HG03039 (cell line): ENCODE data around the gene TAAR9.
"Not testable (repeated sequence)": the region's sequence is repeated elsewhere in the genome, so short reads cannot be mapped to it uniquely, and the experiment has no call there.

Experiments
- ATAC-seq: cut with Tn5 transposase; IDR thresholded peaks from one replicate; pipeline ENCODE4 v1.9.1; 2021; ENCODE audit warnings: mild to moderate bottlenecking, moderate library complexity; ENCODE audit not compliant: unreplicated experiment

TAAR9 gene

GRCh38 chr6:132513831-132514545, 24.1 kb upstream of the TAAR9 start:
- ATAC-seq: no peak

- ATAC-seq: no peak
These were observed 22.7 kb upstream of the TAAR9 start for GRCh38 chr6:132515386-132515785.

- ATAC-seq: no peak
These were observed 17.1 kb upstream of the TAAR9 start for GRCh38 chr6:132520953-132521352.

GRCh38 chr6:132524646-132525045, 13.4 kb upstream of the TAAR9 start:
- ATAC-seq: no peak

GRCh38 chr6:132525866-132526265, 12.2 kb upstream of the TAAR9 start:
- ATAC-seq: no peak

GRCh38 chr6:132526461-132526860, 11.6 kb upstream of the TAAR9 start:
- no peak for ATAC-seq

- no peak for ATAC-seq
These were observed 10.3 kb upstream of the TAAR9 start for GRCh38 chr6:132527791-132528190.

GRCh38 chr6:132530293-132530974, 7.6 kb upstream of the TAAR9 start:
- ATAC-seq: no peak

- ATAC-seq: not testable (repeated sequence)
These were observed 3.5 kb upstream of the TAAR9 start for GRCh38 chr6:132534546-132534945.

- no peak for ATAC-seq
These were observed 932 bp upstream of the TAAR9 start for GRCh38 chr6:132537145-132537544.

GRCh38 chr6:132544826-132545225, 6.7 kb downstream of the TAAR9 start:
- ATAC-seq: no peak

- no peak for ATAC-seq
These were observed 10.8 kb downstream of the TAAR9 start for GRCh38 chr6:132548746-132549463.

- ATAC-seq: no peak
These were observed 13.1 kb downstream of the TAAR9 start for GRCh38 chr6:132551214-132551613.

- ATAC-seq: no peak
These were observed 14.3 kb downstream of the TAAR9 start, which contains the start of gene TAAR8 for GRCh38 chr6:132552372-132552771. TAAR8 (plus strand) TSS chr6:132552672; CDS start chr6:132552693, 21 bp downstream.

GRCh38 chr6:132560087-132560486, 22.0 kb downstream of the TAAR9 start:
- not testable (repeated sequence) for ATAC-seq

GRCh38 chr6:132566404-132566803, 28.3 kb downstream of the TAAR9 start:
- ATAC-seq: no peak

GRCh38 chr6:132567566-132567965, 29.5 kb downstream of the TAAR9 start:
- no peak for ATAC-seq

GRCh38 chr6:132568611-132569010, 30.5 kb downstream of the TAAR9 start:
- no peak for ATAC-seq

GRCh38 chr6:132569170-132569569, 31.1 kb downstream of the TAAR9 start:
- ATAC-seq: no peak

GRCh38 chr6:132570221-132570777, 32.2 kb downstream of the TAAR9 start, which contains the start of gene TAAR6:
TAAR6 (plus strand) TSS chr6:132570322; CDS start chr6:132570322, 0 bp downstream.
- no peak for ATAC-seq

- no peak for ATAC-seq
These were observed 33.7 kb downstream of the TAAR9 start for GRCh38 chr6:132571774-132572173.
